ENCODE results near the gene CCDC7.

CCDC7 gene

DNA sequence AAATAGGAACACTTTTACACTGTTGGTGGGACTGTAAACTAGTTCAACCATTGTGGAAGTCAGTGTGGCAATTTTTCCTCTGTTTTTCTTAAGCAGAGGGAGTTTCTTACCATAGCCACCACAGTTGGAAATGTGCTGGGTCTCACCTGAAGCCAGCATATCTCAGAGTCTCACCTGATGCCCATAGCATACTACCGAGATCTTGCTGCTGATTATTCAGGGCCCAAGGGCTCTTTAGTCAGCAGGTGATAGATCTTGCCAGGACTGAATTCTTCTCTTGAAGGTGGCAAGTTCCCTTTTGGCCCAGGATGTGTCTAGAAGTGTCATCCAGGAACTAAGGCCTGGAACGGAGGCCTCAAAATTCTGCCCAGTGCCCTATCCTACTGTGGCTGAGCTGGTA, 215.4 kb downstream of the CCDC7 start:
- Histone ChIP-seq H3K79me2 (ENCODE audit: insufficient read depth, low read length) (no peaks in the 10 kb centered on the region), H3K4me2 (ENCODE audit: insufficient read depth, low read length) (no peak overlapping the region), H2AFZ (ENCODE audit: low read depth, low read length) (no peak overlapping the region), H4K20me1 (ENCODE audit: insufficient read depth, low read length) (no peaks in the 10 kb centered on the region), H3K27ac (ENCODE audit: low read length) (no peak overlapping the region), H3K4me1 (ENCODE audit: insufficient read depth, low read length) (no peaks in the 10 kb centered on the region), H3K27me3 (ENCODE audit: insufficient read depth, low read length, poor library complexity) (no peaks in the 10 kb centered on the region), H3K36me3 (ENCODE audit: insufficient read depth, low read length) (peaks cover 11% of the 10 kb centered on the region; the same call in 1 of the 2 replicates), H3K9ac (ENCODE audit: low read depth, low read length) (no peak overlapping the region), H3K9me3 (ENCODE audit: insufficient read depth, low read length, severe bottlenecking) (peaks cover 26% of the 10 kb centered on the region), H3K4me3 (ENCODE audit: low read depth in 1 of 2, low read length in 2 of 2) (no peak overlapping the region)
- DNase-seq (no peak), ATAC-seq (ENCODE audit: insufficient read depth, low read depth) (no peak)
- TF ChIP-seq, protein P1, sequence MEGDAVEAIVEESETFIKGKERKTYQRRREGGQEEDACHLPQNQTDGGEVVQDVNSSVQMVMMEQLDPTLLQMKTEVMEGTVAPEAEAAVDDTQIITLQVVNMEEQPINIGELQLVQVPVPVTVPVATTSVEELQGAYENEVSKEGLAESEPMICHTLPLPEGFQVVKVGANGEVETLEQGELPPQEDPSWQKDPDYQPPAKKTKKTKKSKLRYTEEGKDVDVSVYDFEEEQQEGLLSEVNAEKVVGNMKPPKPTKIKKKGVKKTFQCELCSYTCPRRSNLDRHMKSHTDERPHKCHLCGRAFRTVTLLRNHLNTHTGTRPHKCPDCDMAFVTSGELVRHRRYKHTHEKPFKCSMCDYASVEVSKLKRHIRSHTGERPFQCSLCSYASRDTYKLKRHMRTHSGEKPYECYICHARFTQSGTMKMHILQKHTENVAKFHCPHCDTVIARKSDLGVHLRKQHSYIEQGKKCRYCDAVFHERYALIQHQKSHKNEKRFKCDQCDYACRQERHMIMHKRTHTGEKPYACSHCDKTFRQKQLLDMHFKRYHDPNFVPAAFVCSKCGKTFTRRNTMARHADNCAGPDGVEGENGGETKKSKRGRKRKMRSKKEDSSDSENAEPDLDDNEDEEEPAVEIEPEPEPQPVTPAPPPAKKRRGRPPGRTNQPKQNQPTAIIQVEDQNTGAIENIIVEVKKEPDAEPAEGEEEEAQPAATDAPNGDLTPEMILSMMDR (IDR thresholded peaks at IDR 0.05; ENCODE audit: borderline replicate concordance, extremely low read depth, low read length, poor library complexity, severe bottlenecking), result no peak
- no peak for TF ChIP-seq EZH2 (IDR thresholded peaks at IDR 0.05; ENCODE audit: borderline replicate concordance, low read depth, low read length, severe bottlenecking)

DNA sequence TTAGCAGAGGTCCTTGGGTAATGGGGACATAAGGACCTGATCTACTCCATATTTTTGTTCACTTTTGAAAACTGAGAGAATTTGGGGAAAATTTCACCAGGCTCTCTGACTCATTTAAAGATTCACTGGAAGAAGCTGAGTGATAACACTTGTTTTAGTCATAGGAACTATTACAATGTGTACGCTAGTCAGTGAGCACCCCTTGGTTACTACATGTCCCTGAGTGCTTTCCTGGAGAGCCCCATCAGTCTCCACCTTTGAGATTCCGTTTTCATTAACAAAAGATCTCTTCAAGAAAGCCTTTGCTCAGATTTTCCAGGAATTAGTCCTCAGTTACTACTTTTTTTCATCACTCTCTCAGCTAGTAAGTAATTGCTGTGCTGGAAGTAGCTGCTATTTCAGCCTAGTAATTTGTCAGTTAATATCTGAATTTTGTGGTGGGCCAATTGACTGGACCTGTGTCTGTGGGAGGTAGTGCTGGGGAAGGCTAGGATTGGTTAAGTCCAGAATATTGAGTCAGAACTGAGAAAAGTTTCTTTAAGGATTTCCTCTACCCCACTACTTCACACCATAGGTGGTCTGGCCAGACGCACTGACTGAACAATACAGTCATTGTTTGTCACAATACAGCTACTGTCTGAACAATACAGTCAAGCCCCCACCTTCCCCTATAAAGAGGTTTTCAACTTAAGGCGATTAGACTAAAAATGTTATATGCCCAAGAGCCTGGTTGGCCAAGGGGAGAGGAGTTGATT, 235.0 kb downstream of the CCDC7 start:
- H3K36me3 ChIP-seq (ENCODE audit: insufficient read depth, low read length), result no peaks in the 10 kb centered on the region
- no peak overlapping the region for H2AFZ ChIP-seq (ENCODE audit: low read depth, low read length)
- no peaks in the 10 kb centered on the region for H3K79me2 ChIP-seq (ENCODE audit: insufficient read depth, low read length)
- H3K27ac ChIP-seq (ENCODE audit: low read length), result no peak overlapping the region
- H3K4me1 ChIP-seq (ENCODE audit: insufficient read depth, low read length), result no peaks in the 10 kb centered on the region
- no peaks in the 10 kb centered on the region for H4K20me1 ChIP-seq (ENCODE audit: insufficient read depth, low read length)
- H3K9ac ChIP-seq (ENCODE audit: low read depth, low read length), result no peak overlapping the region
- no peak overlapping the region for H3K4me3 ChIP-seq (ENCODE audit: low read depth in 1 of 2, low read length in 2 of 2)
- H3K27me3 ChIP-seq (ENCODE audit: insufficient read depth, low read length, poor library complexity), result no peaks in the 10 kb centered on the region
- TF ChIP-seq EZH2 (IDR thresholded peaks at IDR 0.05; ENCODE audit: borderline replicate concordance, low read depth, low read length, severe bottlenecking), result no peak
- TF ChIP-seq, protein P1 (IDR thresholded peaks at IDR 0.05; ENCODE audit: borderline replicate concordance, extremely low read depth, low read length, poor library complexity, severe bottlenecking), result no peak
- no peak for DNase-seq
- no peak overlapping the region for H3K4me2 ChIP-seq (ENCODE audit: insufficient read depth, low read length)
- no peak for ATAC-seq (ENCODE audit: insufficient read depth, low read depth)
- peaks cover 5% of the 10 kb centered on the region for H3K9me3 ChIP-seq (ENCODE audit: insufficient read depth, low read length, severe bottlenecking)

- ATAC-seq (ENCODE audit: insufficient read depth, low read depth) (no peak), DNase-seq (no peak)
- Histone ChIP-seq H2AFZ (ENCODE audit: low read depth, low read length) (no peak overlapping the region), H3K9me3 (ENCODE audit: insufficient read depth, low read length, severe bottlenecking) (peaks cover 2% of the 10 kb centered on the region), H3K27me3 (ENCODE audit: insufficient read depth, low read length, poor library complexity) (no peaks in the 10 kb centered on the region), H3K4me1 (ENCODE audit: insufficient read depth, low read length) (no peaks in the 10 kb centered on the region), H4K20me1 (ENCODE audit: insufficient read depth, low read length) (no peaks in the 10 kb centered on the region), H3K27ac (ENCODE audit: low read length) (no peak overlapping the region), H3K4me2 (ENCODE audit: insufficient read depth, low read length) (no peak overlapping the region), H3K9ac (ENCODE audit: low read depth, low read length) (no peak overlapping the region), H3K79me2 (ENCODE audit: insufficient read depth, low read length) (no peaks in the 10 kb centered on the region), H3K36me3 (ENCODE audit: insufficient read depth, low read length) (no peaks in the 10 kb centered on the region), H3K4me3 (ENCODE audit: low read depth in 1 of 2, low read length in 2 of 2) (no peak overlapping the region)
- TF ChIP-seq, protein P1 (IDR thresholded peaks at IDR 0.05; ENCODE audit: borderline replicate concordance, extremely low read depth, low read length, poor library complexity, severe bottlenecking), result no peak
- no peak for TF ChIP-seq EZH2 (IDR thresholded peaks at IDR 0.05; ENCODE audit: borderline replicate concordance, low read depth, low read length, severe bottlenecking)
Observed at GRCh38 chr10:32684291-32684690, 238.4 kb downstream of the CCDC7 start.
